GM18511 (cell line): ENCODE data around the gene BPIFB4.

Experiments
- ATAC-seq: cut with Tn5 transposase; IDR thresholded peaks from one replicate; pipeline ENCODE4 v1.9.1; 2021; ENCODE audit warnings: mild to moderate bottlenecking, moderate library complexity; ENCODE audit not compliant: unreplicated experiment

Gene BPIFB4

GRCh38 chr20:33159713-33160112, 80.3 kb downstream of the BPIFB4 start:
- no peak for ATAC-seq

GRCh38 chr20:33160681-33161080, 81.2 kb downstream of the BPIFB4 start:
- ATAC-seq: no peak
